AG10803 (cell line): Measurements from ENCODE around the gene BRD3OS.

Source experiments
- DNase-seq: peaks from one replicate; pipeline ENCODE4 v3.0.0; 2010; ENCODE audit warnings: low read depth
- H3K4me3 ChIP-seq: 2 replicates; pipeline ENCODE4 v1.5.1; 2011; ENCODE audit warnings: mild to moderate bottlenecking, low read length, control low read depth
- TF ChIP-seq, protein P1 (sequence below): conservative IDR thresholded peaks from 2 replicates; pipeline ENCODE4 v1.5.1; 2011; ENCODE audit warnings: mild to moderate bottlenecking, low read length, control low read depth, inconsistent platforms

BRD3OS gene, protein sequence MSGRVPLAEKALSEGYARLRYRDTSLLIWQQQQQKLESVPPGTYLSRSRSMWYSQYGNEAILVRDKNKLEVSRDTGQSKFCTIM

DNA sequence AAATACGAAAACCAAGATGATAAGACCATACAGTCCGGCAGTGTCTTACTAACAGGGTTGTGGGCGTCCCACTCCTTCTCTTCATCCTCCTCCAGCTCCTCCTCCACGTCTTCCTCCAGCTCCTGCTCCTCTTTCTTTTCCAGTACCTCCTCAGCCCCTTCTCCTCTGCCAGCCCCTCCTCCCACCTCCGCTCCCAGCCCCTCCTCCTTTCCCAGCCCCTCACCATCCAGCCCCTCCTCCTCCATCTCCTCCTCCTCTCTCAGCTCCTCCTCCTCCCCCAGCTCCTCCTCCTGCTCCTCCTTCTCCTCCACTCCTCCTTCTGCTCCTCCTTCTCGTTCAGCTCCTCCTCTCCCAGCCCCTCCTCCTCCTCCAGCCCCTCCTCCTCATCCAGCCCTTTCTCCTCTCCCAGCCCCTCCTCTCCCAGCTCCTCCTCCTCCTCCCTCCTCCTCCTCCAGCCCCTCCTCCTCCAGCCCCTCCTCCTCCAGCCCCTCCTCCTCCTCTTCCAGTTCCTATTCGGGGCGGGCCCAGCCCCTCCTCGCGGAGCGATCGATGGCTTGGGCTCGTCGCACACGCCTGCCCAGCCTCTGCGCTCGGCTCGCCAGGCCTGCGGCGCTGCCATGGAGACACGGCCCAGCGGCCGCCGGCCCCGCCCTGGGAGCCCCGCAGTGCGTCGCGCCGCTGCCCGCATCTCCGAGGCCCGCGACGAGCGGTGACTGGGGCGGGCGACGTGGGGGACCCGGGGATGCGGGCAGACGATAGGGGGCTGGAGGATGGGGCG lies at the start of gene BRD3OS:
BRD3OS (plus strand) TSS at position 654 of the 778 bp plus-strand sequence. CDS start 1,267 bp downstream, outside the sequence.
- H3K4me3 ChIP-seq = peak within 1 kb of the TSS; percentile 85
- TF ChIP-seq, protein P1, sequence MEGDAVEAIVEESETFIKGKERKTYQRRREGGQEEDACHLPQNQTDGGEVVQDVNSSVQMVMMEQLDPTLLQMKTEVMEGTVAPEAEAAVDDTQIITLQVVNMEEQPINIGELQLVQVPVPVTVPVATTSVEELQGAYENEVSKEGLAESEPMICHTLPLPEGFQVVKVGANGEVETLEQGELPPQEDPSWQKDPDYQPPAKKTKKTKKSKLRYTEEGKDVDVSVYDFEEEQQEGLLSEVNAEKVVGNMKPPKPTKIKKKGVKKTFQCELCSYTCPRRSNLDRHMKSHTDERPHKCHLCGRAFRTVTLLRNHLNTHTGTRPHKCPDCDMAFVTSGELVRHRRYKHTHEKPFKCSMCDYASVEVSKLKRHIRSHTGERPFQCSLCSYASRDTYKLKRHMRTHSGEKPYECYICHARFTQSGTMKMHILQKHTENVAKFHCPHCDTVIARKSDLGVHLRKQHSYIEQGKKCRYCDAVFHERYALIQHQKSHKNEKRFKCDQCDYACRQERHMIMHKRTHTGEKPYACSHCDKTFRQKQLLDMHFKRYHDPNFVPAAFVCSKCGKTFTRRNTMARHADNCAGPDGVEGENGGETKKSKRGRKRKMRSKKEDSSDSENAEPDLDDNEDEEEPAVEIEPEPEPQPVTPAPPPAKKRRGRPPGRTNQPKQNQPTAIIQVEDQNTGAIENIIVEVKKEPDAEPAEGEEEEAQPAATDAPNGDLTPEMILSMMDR = no peak
- DNase-seq = peak; percentile 100

DNA sequence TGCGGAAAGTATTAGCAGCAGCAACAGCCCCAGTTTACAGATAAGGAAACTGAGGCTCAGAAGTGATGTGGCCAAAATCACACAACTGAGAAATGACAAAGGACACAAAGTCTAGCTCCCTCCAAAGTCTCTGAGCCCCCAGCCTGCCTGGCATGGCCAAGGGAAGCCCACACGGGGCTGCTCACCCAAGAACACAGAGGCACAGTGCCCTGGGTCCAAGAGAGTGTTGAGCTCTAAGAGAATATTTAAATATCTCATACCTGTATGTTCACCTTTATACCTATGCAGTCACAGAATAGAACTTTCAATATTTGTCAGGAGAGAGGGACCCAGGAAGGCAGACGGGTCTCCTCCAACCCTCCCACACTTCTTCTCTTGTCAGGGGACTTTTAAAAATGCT lies 49.8 kb upstream of the BRD3OS start:
- TF ChIP-seq, protein P1 = no peak
- H3K4me3 ChIP-seq = no peak overlapping the region
- no peak for DNase-seq

DNA sequence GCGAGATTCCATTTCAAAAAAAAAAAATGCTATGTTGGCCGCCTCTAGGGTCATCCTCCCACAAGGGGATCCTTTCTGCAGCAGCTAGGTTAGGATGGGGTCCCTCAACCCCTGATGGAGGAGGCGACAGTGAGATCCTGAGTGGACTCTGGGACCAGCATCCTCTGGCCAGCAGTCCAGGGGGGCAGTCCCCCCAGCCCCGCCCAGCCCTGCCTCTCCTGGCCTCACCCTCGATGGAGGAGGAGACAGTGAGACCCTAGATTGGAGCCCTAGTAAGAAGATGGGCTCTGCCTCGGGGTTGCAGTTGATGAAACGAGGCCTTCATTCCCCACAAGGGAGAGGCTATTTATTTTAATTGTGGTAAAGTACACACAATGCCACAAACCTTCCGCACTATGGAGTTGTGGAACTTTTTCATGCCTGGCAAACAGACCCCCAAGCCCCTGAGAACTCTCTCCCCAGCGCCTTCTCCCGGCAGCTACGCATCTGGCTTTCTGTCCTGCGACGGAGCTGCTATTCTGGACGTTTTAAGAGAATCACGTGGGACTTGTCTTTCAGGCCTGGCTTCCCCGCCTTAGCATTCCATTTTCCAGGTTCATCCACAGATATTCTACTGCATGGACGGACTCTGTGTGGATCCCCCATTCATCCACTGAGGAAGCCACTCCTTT lies 49.0 kb upstream of the BRD3OS start:
- TF ChIP-seq, protein P1 = no peak
- H3K4me3 ChIP-seq = no peak overlapping the region

DNA sequence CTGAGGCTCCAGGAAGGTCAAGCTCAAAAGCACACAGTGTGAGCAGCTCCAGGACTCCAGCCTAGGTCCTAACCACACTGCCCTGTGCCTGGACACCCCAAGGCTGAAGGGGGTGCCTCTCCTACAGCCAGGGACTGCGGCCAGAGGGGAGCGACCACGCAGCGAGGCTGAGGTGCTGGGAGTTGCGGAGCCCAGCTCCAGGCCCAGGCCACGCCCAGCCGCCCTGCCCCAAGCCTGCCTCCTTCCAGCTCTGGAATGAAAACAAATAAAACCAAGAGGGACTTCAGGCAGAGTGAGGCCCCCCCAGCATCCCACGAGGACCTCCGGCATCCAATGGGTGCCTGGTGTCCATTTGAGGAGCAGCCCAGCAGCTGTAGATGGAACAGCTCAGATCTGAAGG lies 48.4 kb upstream of the BRD3OS start:
- no peak for DNase-seq
- TF ChIP-seq, protein P1 = no peak
- H3K4me3 ChIP-seq = no peak overlapping the region

More for the DNA sequence above, 49.0 kb upstream of the BRD3OS start:
- no peak for DNase-seq

DNA sequence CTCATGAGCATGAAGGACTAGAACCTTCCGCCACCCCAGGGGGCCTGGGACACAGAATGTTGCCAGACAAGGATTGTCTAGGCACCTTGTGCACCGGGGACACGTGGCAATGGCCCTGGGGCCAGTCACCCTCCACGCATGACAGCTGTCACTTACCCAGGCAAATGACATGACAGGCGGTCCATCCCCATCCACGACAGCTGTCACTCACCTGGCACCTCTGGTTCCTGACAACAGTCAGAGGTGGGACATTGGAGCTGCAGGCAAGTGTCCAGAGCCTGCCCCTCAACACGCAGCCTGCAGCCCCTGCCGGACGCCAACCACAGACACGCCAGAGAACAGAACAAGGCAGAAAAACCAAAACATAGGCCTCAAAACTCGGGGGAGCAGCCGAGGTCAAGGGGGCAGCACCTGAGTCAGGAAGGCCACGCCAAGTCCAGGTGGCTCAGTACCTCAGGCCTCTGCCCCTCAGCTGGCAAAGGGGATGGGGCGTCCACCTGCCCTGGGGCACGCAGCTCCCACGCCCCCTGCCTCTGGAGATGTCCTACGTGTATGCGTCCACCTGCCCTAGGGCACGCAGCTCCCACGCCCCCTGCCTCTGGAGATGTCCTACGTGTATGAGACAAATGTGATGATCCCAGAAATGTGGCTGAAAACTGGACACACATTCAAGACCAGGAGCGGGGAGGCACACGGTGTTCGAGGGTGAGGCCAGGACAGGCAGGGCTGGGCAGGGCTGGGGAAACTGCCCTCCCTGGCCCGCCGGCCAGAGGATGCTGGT lies 47.7 kb upstream of the BRD3OS start:
- no peak for DNase-seq
- TF ChIP-seq, protein P1 = no peak
- H3K4me3 ChIP-seq = no peak overlapping the region

DNA sequence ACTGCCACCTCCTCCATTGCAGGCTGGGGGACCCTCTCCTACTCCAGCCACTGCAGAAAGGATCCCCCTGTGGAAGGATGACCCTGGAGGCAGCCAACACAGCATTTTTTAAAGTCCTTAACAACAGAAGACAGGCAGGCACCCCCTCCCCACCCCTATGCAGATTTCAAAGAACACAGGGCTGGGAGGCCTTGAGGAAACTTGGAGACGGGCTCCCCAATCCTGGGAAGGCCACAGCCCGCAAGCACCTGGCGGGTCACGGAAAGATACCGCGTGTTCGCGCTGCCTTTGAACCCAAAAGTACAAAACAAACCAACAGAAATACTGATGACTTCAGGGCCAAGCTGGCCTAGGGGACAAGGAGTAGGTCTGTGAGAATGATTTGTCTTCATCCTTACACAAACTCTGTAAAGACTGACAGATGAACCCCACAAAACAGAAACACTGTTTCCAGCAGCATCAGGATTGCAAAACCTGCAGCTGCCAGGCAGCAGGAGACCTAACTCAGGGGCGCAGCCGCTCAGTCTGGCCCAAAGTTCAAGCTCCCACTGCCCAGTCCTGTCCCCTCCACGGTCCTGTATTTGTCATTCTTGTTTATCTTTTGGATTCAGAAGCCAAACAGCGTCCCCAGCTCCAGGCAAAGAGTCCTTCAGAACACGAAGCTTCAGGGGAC lies 46.9 kb upstream of the BRD3OS start:
- DNase-seq = no peak
- TF ChIP-seq, protein P1 = no peak
- no peak overlapping the region for H3K4me3 ChIP-seq
